Activated CD4-positive, alpha-beta memory T cell treated with anti-CD3 and anti-CD28 coated beads, Interleukin-2, amount 10 ng/mL, durations not matched to agents 7 days and 5 days (primary cell): Measurements from ENCODE around the gene FRYL. TPM values are rescaled to one million over a fixed set of nuclear protein-coding genes. Genes with fewer than 3 reads are reported as not detected.

Experiments
- CTCF ChIA-PET: fragments of 350-600 bp; sonication (Branson Sonifier 250); formaldehyde crosslinking; loops from one replicate; lab custom pipeline; 2021; ENCODE audit warnings: antibody characterized with exemption, inconsistent platforms; lab: Charles Lee
- POLR2A ChIA-PET: fragments of 350-600 bp; sonication (Branson Sonifier 250); formaldehyde crosslinking; loops from one replicate; lab custom pipeline; 2021; ENCODE audit warnings: antibody characterized with exemption; lab: Charles Lee
- DNase-seq: peaks from one replicate; pipeline ENCODE4 v3.0.0-alpha.2; 2020
- H3K27ac Mint-ChIP-seq: one replicate; pipeline ENCODE4 v1.8.0; 2021; ENCODE audit warnings: mild to moderate bottlenecking, mixed read lengths
- H3K27me3 Mint-ChIP-seq: one replicate; pipeline ENCODE4 v1.8.0; 2021; ENCODE audit warnings: mixed read lengths
- H3K36me3 Mint-ChIP-seq: one replicate; pipeline ENCODE4 v1.8.0; 2021; ENCODE audit warnings: low read depth, mixed read lengths
- H3K4me1 Mint-ChIP-seq: one replicate; pipeline ENCODE4 v1.8.0; 2021; ENCODE audit warnings: mixed read lengths
- H3K4me3 Mint-ChIP-seq: one replicate; pipeline ENCODE4 v1.8.0; 2021; ENCODE audit warnings: mild to moderate bottlenecking, mixed read lengths
- H3K9me3 Mint-ChIP-seq: one replicate; pipeline ENCODE4 v1.8.0; 2021; ENCODE audit warnings: mixed read lengths
- total RNA-seq, 2 experiments: library from RNA; stranded (reverse); gene quantifications; one replicate each; pipeline ENCODE4 v1.2.3, GENCODE V29; 2021

FRYL gene
- total RNA-seq, 2 experiments from 2014 or later, result 82.4 to 82.7 TPM

- Mint-ChIP-seq H3K27ac (no peak overlapping the region), H3K4me3 (no peak overlapping the region), H3K27me3 (no peaks in the 10 kb centered on the region), H3K9me3 (peaks cover 6% of the 10 kb centered on the region), H3K36me3 (peaks cover 20% of the 10 kb centered on the region), H3K4me1 (peaks cover 45% of the 10 kb centered on the region)
- ChIA-PET CTCF (no interaction called here), POLR2A (no interaction called here)
- no peak for DNase-seq
These were observed 109.5 kb downstream of the FRYL start for GRCh38 chr4:48670587-48670986.

DNA sequence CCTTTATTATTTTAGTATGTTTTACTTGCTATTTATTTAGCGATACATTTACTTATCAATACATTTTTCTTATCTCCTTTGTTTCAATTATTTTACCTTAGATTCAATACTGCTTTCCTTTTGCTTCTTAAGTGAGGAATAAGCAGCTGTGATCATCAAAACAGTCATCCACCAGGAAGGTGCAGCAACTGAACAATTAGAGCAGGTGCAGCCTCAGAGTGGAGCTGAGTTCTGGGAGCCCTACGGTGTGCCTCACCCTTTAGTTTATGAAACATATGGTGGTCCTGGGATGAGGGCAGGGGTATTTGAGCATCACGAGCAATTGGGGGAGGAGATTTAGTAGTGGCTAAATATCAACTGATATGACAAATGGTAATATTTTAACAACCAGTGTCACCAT lies 111.0 kb downstream of the FRYL start:
- ChIA-PET POLR2A (interaction anchor here (0.7 kb wide), 1 partner anchor 14 kb away, joined by 3 read pairs; no protein-coding TSS in a partner anchor), CTCF (no interaction called here)
- H3K27ac Mint-ChIP-seq, result no peak overlapping the region
- no peak for DNase-seq
- H3K36me3 Mint-ChIP-seq, result peaks cover 23% of the 10 kb centered on the region
- peaks cover 6% of the 10 kb centered on the region for H3K9me3 Mint-ChIP-seq
- no peaks in the 10 kb centered on the region for H3K27me3 Mint-ChIP-seq
- H3K4me3 Mint-ChIP-seq, result no peak overlapping the region
- peaks cover 46% of the 10 kb centered on the region for H3K4me1 Mint-ChIP-seq

GRCh38 chr4:48668254-48669017 lies 111.6 kb downstream of the FRYL start:
- ChIA-PET CTCF (interaction anchor here (1.4 kb wide), 1 partner anchor 13 kb away, joined by 5 read pairs; no protein-coding TSS in a partner anchor), POLR2A (no interaction called here)
- Mint-ChIP-seq H3K27ac (no peak overlapping the region), H3K4me3 (no peak overlapping the region), H3K4me1 (peaks cover 46% of the 10 kb centered on the region), H3K27me3 (no peaks in the 10 kb centered on the region), H3K9me3 (peaks cover 6% of the 10 kb centered on the region), H3K36me3 (peaks cover 26% of the 10 kb centered on the region)
- DNase-seq, result no peak

- H3K36me3 Mint-ChIP-seq, result peaks cover 24% of the 10 kb centered on the region
- H3K27me3 Mint-ChIP-seq, result no peaks in the 10 kb centered on the region
- peaks cover 5% of the 10 kb centered on the region for H3K9me3 Mint-ChIP-seq
- POLR2A ChIA-PET, result no interaction called here
- CTCF ChIA-PET, result interaction anchor here (0.6 to 1.4 kb wide), 2 partner anchors 13 to 14 kb away, joined by 4 to 5 read pairs; no protein-coding TSS in a partner anchor
- H3K4me3 Mint-ChIP-seq, result no peak overlapping the region
- DNase-seq, result no peak
- H3K27ac Mint-ChIP-seq, result no peak overlapping the region
- peaks cover 38% of the 10 kb centered on the region for H3K4me1 Mint-ChIP-seq
These were observed 112.9 kb downstream of the FRYL start for GRCh38 chr4:48667148-48667547.

DNA sequence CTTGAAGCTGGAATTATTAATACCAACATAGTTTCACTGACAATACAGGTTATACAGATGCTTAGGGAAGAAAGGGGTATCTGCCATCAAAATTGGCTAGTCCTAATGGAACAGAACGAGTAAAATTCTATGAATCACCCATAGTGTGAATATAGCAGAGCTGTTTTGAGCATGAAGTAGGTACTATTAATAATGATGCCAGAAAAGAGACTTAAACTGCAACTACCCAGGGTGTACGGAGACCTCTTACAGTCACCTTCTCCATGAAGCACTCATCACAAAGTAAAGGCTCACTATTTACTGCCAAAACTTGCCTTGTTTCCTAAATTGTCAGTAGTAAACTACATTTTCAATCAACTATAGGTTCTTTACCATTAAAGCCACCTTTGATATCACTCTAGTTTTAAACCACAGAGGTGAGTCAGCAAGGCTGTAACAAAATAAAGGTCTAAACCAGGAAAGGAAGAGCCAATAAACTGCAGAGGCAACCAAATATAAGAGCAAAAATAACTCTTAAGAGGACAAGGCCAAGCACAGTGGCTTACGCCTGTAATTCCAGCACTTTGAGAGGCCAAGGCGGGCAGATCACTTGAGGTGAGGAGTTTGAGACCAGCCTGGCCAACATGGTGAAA lies 114.4 kb downstream of the FRYL start:
- Mint-ChIP-seq H3K4me1 (peaks cover 41% of the 10 kb centered on the region), H3K9me3 (peaks cover 3% of the 10 kb centered on the region), H3K4me3 (peak overlapping the region; percentile 5), H3K36me3 (peaks cover 22% of the 10 kb centered on the region), H3K27ac (peak overlapping the region; percentile 62), H3K27me3 (no peaks in the 10 kb centered on the region)
- ChIA-PET CTCF (interaction anchor here (0.6 to 1.4 kb wide), 3 partner anchors 12 to 127 kb away, joined by 3 to 6 read pairs (median 3); no protein-coding TSS in a partner anchor), POLR2A (interaction anchor here (1.1 kb wide), 1 partner anchor 12 kb away, joined by 4 read pairs; no protein-coding TSS in a partner anchor)
- no peak for DNase-seq

DNA sequence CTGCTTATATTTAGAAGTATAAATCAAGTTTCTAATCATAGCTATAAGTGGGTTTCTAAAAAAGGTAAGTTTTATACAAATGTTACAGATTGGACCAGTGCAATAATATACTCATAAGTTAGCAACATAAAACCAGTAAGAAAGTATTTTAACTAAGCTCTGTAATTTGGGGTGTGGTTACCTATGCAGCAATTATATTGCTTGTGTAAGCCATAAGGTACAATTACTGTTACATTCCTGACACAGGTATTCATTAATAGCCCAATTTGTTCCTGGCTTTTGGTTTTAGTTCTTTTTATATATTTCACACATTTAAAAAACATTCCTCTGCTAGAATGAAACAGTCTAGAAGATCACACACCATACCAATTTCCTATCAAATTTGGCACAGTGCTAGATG lies 115.1 kb downstream of the FRYL start:
- H3K27ac Mint-ChIP-seq, result no peak overlapping the region
- POLR2A ChIA-PET, result interaction anchor here (1.1 kb wide), 1 partner anchor 12 kb away, joined by 4 read pairs; no protein-coding TSS in a partner anchor
- peaks cover 41% of the 10 kb centered on the region for H3K4me1 Mint-ChIP-seq
- H3K36me3 Mint-ChIP-seq, result peaks cover 22% of the 10 kb centered on the region
- no peak overlapping the region for H3K4me3 Mint-ChIP-seq
- CTCF ChIA-PET, result no interaction called here
- no peaks in the 10 kb centered on the region for H3K27me3 Mint-ChIP-seq
- DNase-seq, result no peak
- no peaks in the 10 kb centered on the region for H3K9me3 Mint-ChIP-seq

DNA sequence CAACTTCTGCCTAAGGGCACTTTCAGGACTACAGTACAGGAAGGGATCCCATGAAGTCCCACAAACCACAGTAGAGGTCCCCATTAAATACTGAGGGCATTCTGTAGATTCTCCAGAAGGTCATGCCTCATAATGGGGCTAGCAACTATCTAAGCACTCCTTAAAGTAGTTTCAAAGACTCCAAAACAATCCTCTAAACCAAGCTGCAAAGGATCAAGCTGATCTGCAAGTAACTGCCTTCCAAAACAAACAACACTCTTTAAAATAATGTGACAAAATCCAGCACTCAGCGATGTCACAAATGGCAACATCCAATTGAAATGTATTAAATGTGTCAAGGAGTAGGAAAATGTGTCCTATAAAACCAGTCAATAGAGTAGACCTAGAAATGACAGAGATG lies 118.7 kb downstream of the FRYL start:
- Mint-ChIP-seq H3K27me3 (no peaks in the 10 kb centered on the region), H3K27ac (no peak overlapping the region), H3K36me3 (peaks cover 22% of the 10 kb centered on the region), H3K4me3 (no peak overlapping the region), H3K4me1 (peaks cover 22% of the 10 kb centered on the region), H3K9me3 (no peaks in the 10 kb centered on the region)
- CTCF ChIA-PET, result no interaction called here
- no peak for DNase-seq
- POLR2A ChIA-PET, result interaction anchor here (1.2 kb wide), 1 partner anchor 19 kb away, joined by 3 read pairs; no protein-coding TSS in a partner anchor

- H3K9me3 Mint-ChIP-seq, result no peaks in the 10 kb centered on the region
- POLR2A ChIA-PET, result no interaction called here
These were observed 119.7 kb downstream of the FRYL start for GRCh38 chr4:48660347-48660746.

GRCh38 chr4:48654015-48654664 lies 125.9 kb downstream of the FRYL start:
- H3K27ac Mint-ChIP-seq, result peak overlapping the region; percentile 53
- CTCF ChIA-PET, result interaction anchor here (0.9 to 1.1 kb wide), 3 partner anchors 13 to 75 kb away, joined by 3 to 4 read pairs (median 3); no protein-coding TSS in a partner anchor
- H3K4me3 Mint-ChIP-seq, result peak overlapping the region; percentile 12
- no peaks in the 10 kb centered on the region for H3K27me3 Mint-ChIP-seq
- POLR2A ChIA-PET, result interaction anchor here (0.8 to 1.9 kb wide), 8 partner anchors 11 to 269 kb away, joined by 3 to 9 read pairs (median 4); partner anchors contain the start of gene FRYL
- H3K9me3 Mint-ChIP-seq, result no peaks in the 10 kb centered on the region
- DNase-seq, result no peak
- peaks cover 48% of the 10 kb centered on the region for H3K4me1 Mint-ChIP-seq
- H3K36me3 Mint-ChIP-seq, result peaks cover 14% of the 10 kb centered on the region

More at GRCh38 chr4:48660347-48660746, 119.7 kb downstream of the FRYL start:
- no peak overlapping the region for H3K4me3 Mint-ChIP-seq
- no peak overlapping the region for H3K27ac Mint-ChIP-seq
- peaks cover 18% of the 10 kb centered on the region for H3K36me3 Mint-ChIP-seq
- no peak for DNase-seq
- CTCF ChIA-PET, result no interaction called here
- H3K27me3 Mint-ChIP-seq, result no peaks in the 10 kb centered on the region
- H3K4me1 Mint-ChIP-seq, result peaks cover 14% of the 10 kb centered on the region

GRCh38 chr4:48653217-48654014 lies 126.7 kb downstream of the FRYL start:
- no peaks in the 10 kb centered on the region for H3K27me3 Mint-ChIP-seq
- H3K36me3 Mint-ChIP-seq, result peaks cover 14% of the 10 kb centered on the region
- ChIA-PET POLR2A (interaction anchor here (0.8 to 1.9 kb wide), 7 partner anchors 11 to 270 kb away, joined by 3 to 9 read pairs (median 4); partner anchors contain the start of gene FRYL), CTCF (interaction anchor here (0.8 to 1.1 kb wide), 3 partner anchors 12 to 28 kb away, joined by 3 to 4 read pairs (median 3); no protein-coding TSS in a partner anchor)
- peak; percentile 48 for DNase-seq
- peak overlapping the region; percentile 12 for H3K4me3 Mint-ChIP-seq
- peak overlapping the region; percentile 53 for H3K27ac Mint-ChIP-seq
- H3K4me1 Mint-ChIP-seq, result peaks cover 46% of the 10 kb centered on the region
- H3K9me3 Mint-ChIP-seq, result no peaks in the 10 kb centered on the region

- Mint-ChIP-seq H3K9me3 (no peaks in the 10 kb centered on the region), H3K36me3 (peaks cover 21% of the 10 kb centered on the region), H3K4me1 (peaks cover 46% of the 10 kb centered on the region), H3K4me3 (no peak overlapping the region), H3K27ac (no peak overlapping the region), H3K27me3 (no peaks in the 10 kb centered on the region)
- no peak for DNase-seq
- ChIA-PET CTCF (no interaction called here), POLR2A (interaction anchor here (1.1 kb wide), 1 partner anchor 128 kb away, joined by 4 read pairs; the partner anchor contains the start of gene FRYL)
These were observed 128.2 kb downstream of the FRYL start for GRCh38 chr4:48651914-48652313.

DNA sequence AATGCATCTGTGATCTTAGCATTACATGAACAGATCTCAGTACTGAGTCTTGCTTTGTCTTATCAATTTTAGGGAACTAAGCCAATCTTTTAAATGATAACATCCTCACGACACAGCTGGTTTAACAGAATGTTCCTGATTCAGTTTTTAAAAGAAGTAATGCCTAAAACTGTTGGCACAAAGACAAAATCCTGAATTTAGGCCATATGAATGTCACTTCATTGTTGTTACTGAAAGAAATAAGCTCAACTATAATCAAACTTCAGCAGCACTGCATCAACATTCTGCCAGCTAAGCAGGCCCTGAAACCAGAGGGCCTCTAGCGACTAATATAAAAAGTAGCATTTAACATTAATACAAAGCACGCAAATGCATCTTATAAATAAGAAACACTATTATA lies 130.6 kb downstream of the FRYL start:
- peaks cover 35% of the 10 kb centered on the region for H3K4me1 Mint-ChIP-seq
- DNase-seq, result no peak
- ChIA-PET POLR2A (interaction anchor here (1.3 to 1.6 kb wide), 2 partner anchors 14 to 19 kb away, joined by 3 to 4 read pairs; no protein-coding TSS in a partner anchor), CTCF (interaction anchor here (0.8 kb wide), 1 partner anchor 131 kb away, joined by 3 read pairs; no protein-coding TSS in a partner anchor)
- H3K9me3 Mint-ChIP-seq, result no peaks in the 10 kb centered on the region
- no peak overlapping the region for H3K4me3 Mint-ChIP-seq
- peaks cover 27% of the 10 kb centered on the region for H3K36me3 Mint-ChIP-seq
- H3K27ac Mint-ChIP-seq, result no peak overlapping the region
- no peaks in the 10 kb centered on the region for H3K27me3 Mint-ChIP-seq
